Measurements from ENCODE around the gene PSD2.

PSD2 gene

GRCh38 chr5:139748505-139748826, 47.1 kb upstream of the PSD2 start:
- Histone ChIP-seq H3K27me3 (ENCODE audit: insufficient read depth, poor library complexity, severe bottlenecking) (peaks cover 15% of the 10 kb centered on the region), H3K4me3 (replicated peaks; ENCODE audit: insufficient read depth, low read length) (no peak overlapping the region), H3K27ac (replicated peaks) (no peak overlapping the region)
- TF ChIP-seq CTCF (IDR thresholded peaks at IDR 0.05; ENCODE audit: insufficient read depth, low read length) (no peak), POLR2AphosphoS5 (IDR thresholded peaks at IDR 0.05; ENCODE audit: low read depth) (no peak), GABPA (IDR thresholded peaks at IDR 0.05; ENCODE audit: low read depth) (no peak), REST (IDR thresholded peaks at IDR 0.05; ENCODE audit: insufficient replicate concordance, low read depth) (no peak), SPI1 (IDR thresholded peaks at IDR 0.05; ENCODE audit: borderline replicate concordance, low read depth) (no peak)
- no peak for DNase-seq (ENCODE audit: low read depth in 1 of 2, low spot score in 1 of 2)

GRCh38 chr5:139749242-139749641, 46.4 kb upstream of the PSD2 start:
- DNase-seq (ENCODE audit: low read depth in 1 of 2, low spot score in 1 of 2): no peak
- H3K27me3 ChIP-seq (ENCODE audit: insufficient read depth, poor library complexity, severe bottlenecking): peaks cover 15% of the 10 kb centered on the region

GRCh38 chr5:139751236-139751635, 44.4 kb upstream of the PSD2 start:
- Histone ChIP-seq H3K27ac (replicated peaks) (no peak overlapping the region), H3K4me3 (replicated peaks; ENCODE audit: insufficient read depth, low read length) (no peak overlapping the region), H3K27me3 (ENCODE audit: insufficient read depth, poor library complexity, severe bottlenecking) (peaks cover 17% of the 10 kb centered on the region)
- DNase-seq (ENCODE audit: low read depth in 1 of 2, low spot score in 1 of 2): no peak
- TF ChIP-seq REST (IDR thresholded peaks at IDR 0.05; ENCODE audit: insufficient replicate concordance, low read depth) (no peak), GABPA (IDR thresholded peaks at IDR 0.05; ENCODE audit: low read depth) (no peak), CTCF (IDR thresholded peaks at IDR 0.05; ENCODE audit: insufficient read depth, low read length) (no peak), POLR2AphosphoS5 (IDR thresholded peaks at IDR 0.05; ENCODE audit: low read depth) (no peak), SPI1 (IDR thresholded peaks at IDR 0.05; ENCODE audit: borderline replicate concordance, low read depth) (no peak)

More at GRCh38 chr5:139749242-139749641, 46.4 kb upstream of the PSD2 start:
- no peak overlapping the region for H3K27ac ChIP-seq (replicated peaks)
- TF ChIP-seq CTCF (IDR thresholded peaks at IDR 0.05; ENCODE audit: insufficient read depth, low read length): no peak
- H3K4me3 ChIP-seq (replicated peaks; ENCODE audit: insufficient read depth, low read length): no peak overlapping the region

All from HL-60 (cell line).